Midbrain (tissue), 1 donor: ENCODE data around the gene FMOD.

Experiments
- DNase-seq: peaks from one replicate; lab custom pipeline; 2025; lab: John Stamatoyannopoulos, UW

Gene FMOD

GRCh38 chr1:203351037-203351625 lies at the start of gene FMOD:
Gene FMOD, minus strand, starts transcription at chr1:203351122. Its CDS starts 2,852 bp downstream, at chr1:203348270.
- DNase-seq, result no peak

GRCh38 chr1:203396595-203397194 lies 45.8 kb upstream of the FMOD start:
- DNase-seq, result no peak

GRCh38 chr1:203395751-203396150 lies 44.8 kb upstream of the FMOD start:
- no peak for DNase-seq

GRCh38 chr1:203390298-203390697 lies 39.4 kb upstream of the FMOD start:
- DNase-seq, result no peak

GRCh38 chr1:203388683-203389082 lies 37.8 kb upstream of the FMOD start:
- DNase-seq, result no peak

- DNase-seq, result no peak
Observed at GRCh38 chr1:203382026-203382425, 31.1 kb upstream of the FMOD start.

- no peak for DNase-seq
Observed at GRCh38 chr1:203381151-203381751, 30.3 kb upstream of the FMOD start.

GRCh38 chr1:203380420-203381150 lies 29.7 kb upstream of the FMOD start:
- no peak for DNase-seq

- DNase-seq, result no peak
Observed at GRCh38 chr1:203379825-203380224, 28.9 kb upstream of the FMOD start.

- no peak for DNase-seq
Observed at GRCh38 chr1:203378556-203379245, 27.8 kb upstream of the FMOD start.

- no peak for DNase-seq
Observed at GRCh38 chr1:203373991-203374390, 23.1 kb upstream of the FMOD start.

- no peak for DNase-seq
Observed at GRCh38 chr1:203373002-203373401, 22.1 kb upstream of the FMOD start.

- no peak for DNase-seq
Observed at GRCh38 chr1:203371288-203371687, 20.4 kb upstream of the FMOD start.

GRCh38 chr1:203369666-203370065 lies 18.7 kb upstream of the FMOD start:
- no peak for DNase-seq

- no peak for DNase-seq
Observed at GRCh38 chr1:203368624-203369451, 17.9 kb upstream of the FMOD start.

GRCh38 chr1:203367057-203367456 lies 16.1 kb upstream of the FMOD start:
- DNase-seq, result peak; percentile 18

GRCh38 chr1:203366476-203366875 lies 15.6 kb upstream of the FMOD start:
- DNase-seq, result no peak

GRCh38 chr1:203364806-203365205 lies 13.9 kb upstream of the FMOD start:
- no peak for DNase-seq

GRCh38 chr1:203364094-203364801 lies 13.3 kb upstream of the FMOD start:
- no peak for DNase-seq

GRCh38 chr1:203362720-203363025 lies 11.8 kb upstream of the FMOD start:
- DNase-seq, result no peak
